OCI-LY3 (cell line): ENCODE measurements around the gene PLCB1.

ENCODE experiments used
- H2AFZ ChIP-seq: fragments of 200-600, 300-600 bp; shearing (Covaris generic); 2 replicates; pipeline ENCODE4 v1.6.0; 2014; ENCODE audit warnings: antibody characterized with exemption, low read depth, low read length
- H3K27ac ChIP-seq: fragments of 200-600, 300-600 bp; sonication (generic); 2 replicates; pipeline ENCODE4 v1.5.1; 2014; ENCODE audit warnings: mild to moderate bottlenecking, low read length, moderate library complexity, mixed read lengths
- H3K27me3 ChIP-seq: fragments of 200-600, 300-600 bp; sonication (generic); 2 replicates; pipeline ENCODE4 v1.6.1; 2014; ENCODE audit warnings: low read depth, low read length, mixed read lengths
- H3K36me3 ChIP-seq: fragments of 200-600, 300-600 bp; sonication (generic); replicated peaks from 2 replicates; pipeline ENCODE3; 2014; ENCODE audit warnings: low read depth, low read length, mixed read lengths
- H3K4me1 ChIP-seq: fragments of 300-600, 200-600 bp; sonication (generic); 2 replicates; pipeline ENCODE4 v1.6.1; 2014; ENCODE audit warnings: low read length, mixed read lengths
- H3K4me2 ChIP-seq: fragments of 200-600, 300-600 bp; sonication (generic); 2 replicates; pipeline ENCODE4 v1.6.1; 2014; ENCODE audit warnings: low read length, mixed read lengths
- H3K4me3 ChIP-seq: fragments of 300-600, 200-600 bp; sonication (generic); 2 replicates; pipeline ENCODE4 v1.5.1; 2014; ENCODE audit warnings: antibody characterized with exemption, mild to moderate bottlenecking, low read length, moderate library complexity
- H3K79me2 ChIP-seq: fragments of 300-600, 200-600 bp; shearing (Covaris generic); 2 replicates; pipeline ENCODE4 v1.6.1; 2014; ENCODE audit warnings: mild to moderate bottlenecking, low read length, mixed read lengths
- H3K9ac ChIP-seq: fragments of 300-600, 200-600 bp; shearing (Covaris generic); 2 replicates; pipeline ENCODE4 v1.6.0; 2014; ENCODE audit warnings: mild to moderate bottlenecking, low read length, moderate library complexity
- H3K9me3 ChIP-seq: fragments of 200-600, 300-600 bp; shearing (Covaris generic); 2 replicates; pipeline ENCODE4 v1.6.1; 2014; ENCODE audit warnings: low read length, mixed read lengths; ENCODE audit not compliant: insufficient read depth
- H4K20me1 ChIP-seq: fragments of 200-600, 300-600 bp; sonication (generic); 2 replicates; pipeline ENCODE4 v1.6.1; 2016; ENCODE audit warnings: low read length, mixed read lengths; ENCODE audit not compliant: insufficient read depth
- EZH2phosphoT487 ChIP-seq: fragments of 200-600 bp; shearing (Covaris generic); IDR thresholded peaks from 2 replicates; pipeline ENCODE4 v1.6.1; 2018; ENCODE audit warnings: antibody characterized with exemption, mixed run types, low read depth
- TF ChIP-seq, protein P1 (sequence below): fragments of 200-600, 300-600 bp; sonication (generic); IDR thresholded peaks from 2 replicates; pipeline ENCODE4 v1.5.1; 2014; ENCODE audit warnings: antibody characterized with exemption, low read length, low read depth

Gene PLCB1

DNA sequence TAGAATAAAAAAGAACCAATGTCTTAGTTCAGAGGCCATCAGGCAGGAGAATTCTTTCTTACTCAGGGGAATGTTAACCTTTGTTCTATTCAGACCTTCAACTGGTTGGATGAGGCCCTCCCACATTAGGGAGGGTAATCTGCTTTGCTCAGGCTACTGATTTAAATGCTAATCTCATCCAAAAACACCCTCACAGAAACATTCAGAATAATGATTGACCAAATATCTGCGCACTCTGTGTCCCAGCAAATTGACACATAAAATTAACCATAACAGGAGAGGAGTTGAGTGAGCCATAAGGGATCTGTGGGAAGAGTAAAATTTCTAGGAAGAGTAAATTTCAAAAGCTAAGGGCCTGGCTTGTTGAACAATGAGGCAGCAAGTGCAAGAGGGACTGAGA is 702.8 kb downstream of the PLCB1 start:
- no peaks in the 10 kb centered on the region for H3K27me3 ChIP-seq
- H3K79me2 ChIP-seq = no peaks in the 10 kb centered on the region
- no peak overlapping the region for H3K4me3 ChIP-seq
- H3K27ac ChIP-seq = no peak overlapping the region
- no peaks in the 10 kb centered on the region for H4K20me1 ChIP-seq
- no peak for TF ChIP-seq EZH2phosphoT487
- TF ChIP-seq, protein P1, sequence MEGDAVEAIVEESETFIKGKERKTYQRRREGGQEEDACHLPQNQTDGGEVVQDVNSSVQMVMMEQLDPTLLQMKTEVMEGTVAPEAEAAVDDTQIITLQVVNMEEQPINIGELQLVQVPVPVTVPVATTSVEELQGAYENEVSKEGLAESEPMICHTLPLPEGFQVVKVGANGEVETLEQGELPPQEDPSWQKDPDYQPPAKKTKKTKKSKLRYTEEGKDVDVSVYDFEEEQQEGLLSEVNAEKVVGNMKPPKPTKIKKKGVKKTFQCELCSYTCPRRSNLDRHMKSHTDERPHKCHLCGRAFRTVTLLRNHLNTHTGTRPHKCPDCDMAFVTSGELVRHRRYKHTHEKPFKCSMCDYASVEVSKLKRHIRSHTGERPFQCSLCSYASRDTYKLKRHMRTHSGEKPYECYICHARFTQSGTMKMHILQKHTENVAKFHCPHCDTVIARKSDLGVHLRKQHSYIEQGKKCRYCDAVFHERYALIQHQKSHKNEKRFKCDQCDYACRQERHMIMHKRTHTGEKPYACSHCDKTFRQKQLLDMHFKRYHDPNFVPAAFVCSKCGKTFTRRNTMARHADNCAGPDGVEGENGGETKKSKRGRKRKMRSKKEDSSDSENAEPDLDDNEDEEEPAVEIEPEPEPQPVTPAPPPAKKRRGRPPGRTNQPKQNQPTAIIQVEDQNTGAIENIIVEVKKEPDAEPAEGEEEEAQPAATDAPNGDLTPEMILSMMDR = no peak
- no peak overlapping the region for H3K9ac ChIP-seq
- H3K9me3 ChIP-seq = no peaks in the 10 kb centered on the region
- H3K4me2 ChIP-seq = no peak overlapping the region
- no peaks in the 10 kb centered on the region for H3K4me1 ChIP-seq
- H3K36me3 ChIP-seq = no peaks in the 10 kb centered on the region
- H2AFZ ChIP-seq = no peak overlapping the region

DNA sequence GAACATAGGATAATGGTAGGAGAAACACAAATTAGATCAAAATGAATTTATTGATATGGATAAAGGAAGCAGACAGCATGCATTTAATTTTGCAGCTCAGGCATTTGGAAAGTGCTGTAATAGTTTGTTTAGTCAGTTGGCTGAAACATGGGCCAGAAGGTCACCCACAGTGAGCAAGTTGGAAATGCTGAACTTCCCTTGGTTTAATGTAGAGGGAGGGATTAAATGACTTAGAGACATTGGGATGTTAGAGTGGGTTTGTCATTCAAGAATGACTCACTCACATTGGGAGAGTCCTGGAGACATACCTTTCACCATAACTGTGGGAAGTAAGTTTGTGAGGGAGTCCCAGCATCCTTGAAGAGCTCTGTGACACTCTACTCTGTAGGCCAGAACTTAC is 705.3 kb downstream of the PLCB1 start:
- 0 out of 2 replicates have a peak, but pooled peaks cover 2% of the 10 kb centered on the region for H3K27me3 ChIP-seq
- H4K20me1 ChIP-seq = no peaks in the 10 kb centered on the region
- no peak overlapping the region for H3K4me3 ChIP-seq
- no peaks in the 10 kb centered on the region for H3K9me3 ChIP-seq
- no peak overlapping the region for H3K27ac ChIP-seq
- no peak overlapping the region for H3K4me2 ChIP-seq
- H3K9ac ChIP-seq = no peak overlapping the region
- H2AFZ ChIP-seq = no peak overlapping the region
- no peaks in the 10 kb centered on the region for H3K4me1 ChIP-seq
- TF ChIP-seq, protein P1 = no peak
- TF ChIP-seq EZH2phosphoT487 = no peak
- no peaks in the 10 kb centered on the region for H3K79me2 ChIP-seq
- H3K36me3 ChIP-seq = no peaks in the 10 kb centered on the region

DNA sequence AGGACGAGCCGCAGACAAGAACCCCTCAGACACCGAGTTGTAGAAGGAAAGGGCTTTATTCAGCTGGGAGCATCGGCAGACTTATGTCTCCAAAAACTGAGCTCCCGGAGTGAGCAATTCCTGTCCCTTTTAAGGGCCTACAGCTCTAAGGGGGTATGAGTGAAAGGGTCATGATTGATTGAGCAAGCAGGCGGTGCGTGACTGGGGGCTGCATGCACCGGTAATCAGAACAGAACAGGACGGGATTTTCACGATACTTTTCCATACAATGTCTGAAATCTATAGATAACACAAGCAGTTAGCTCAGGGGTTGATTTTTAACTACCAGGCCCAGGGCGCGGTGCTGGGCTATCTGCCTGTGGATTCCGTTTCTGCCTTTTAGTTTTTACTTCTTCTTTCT is 710.5 kb downstream of the PLCB1 start:
- Histone ChIP-seq H4K20me1 (no peaks in the 10 kb centered on the region), H3K4me2 (no peak overlapping the region), H3K9ac (no peak overlapping the region), H3K4me3 (no peak overlapping the region), H3K9me3 (no peaks in the 10 kb centered on the region), H3K27me3 (0 out of 2 replicates have a peak, but pooled peaks cover 2% of the 10 kb centered on the region), H3K4me1 (no peaks in the 10 kb centered on the region), H3K79me2 (no peaks in the 10 kb centered on the region), H3K27ac (no peak overlapping the region), H3K36me3 (no peaks in the 10 kb centered on the region), H2AFZ (no peak overlapping the region)
- TF ChIP-seq EZH2phosphoT487 = no peak
- TF ChIP-seq, protein P1 = no peak

DNA sequence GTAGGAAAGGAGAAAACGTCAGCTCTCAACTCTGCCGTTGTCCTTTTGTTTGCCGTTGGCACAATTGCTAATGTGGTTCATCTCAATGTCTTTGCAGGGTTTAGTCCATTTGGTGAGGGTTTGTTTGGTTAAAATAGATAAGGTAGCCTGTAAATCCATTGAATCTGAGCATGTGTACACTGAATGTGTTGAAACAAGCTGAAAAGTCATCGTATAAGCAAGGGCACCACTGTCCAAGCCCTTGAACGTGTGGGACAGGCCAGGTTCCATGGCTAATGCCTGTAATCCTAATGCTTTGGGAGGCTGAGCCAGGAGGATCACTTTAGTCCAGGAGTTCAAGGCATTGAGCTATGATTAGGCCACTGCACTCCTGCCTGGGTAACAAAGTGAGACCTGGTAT is 712.1 kb downstream of the PLCB1 start:
- no peaks in the 10 kb centered on the region for H3K9me3 ChIP-seq
- no peak overlapping the region for H3K4me2 ChIP-seq
- H3K36me3 ChIP-seq = no peaks in the 10 kb centered on the region
- no peak overlapping the region for H3K27ac ChIP-seq
- H3K9ac ChIP-seq = no peak overlapping the region
- H3K4me3 ChIP-seq = no peak overlapping the region
- no peaks in the 10 kb centered on the region for H4K20me1 ChIP-seq
- H3K4me1 ChIP-seq = no peaks in the 10 kb centered on the region
- no peaks in the 10 kb centered on the region for H3K79me2 ChIP-seq
- H3K27me3 ChIP-seq = 0 out of 2 replicates have a peak, but pooled peaks cover 2% of the 10 kb centered on the region
- H2AFZ ChIP-seq = no peak overlapping the region
- TF ChIP-seq EZH2phosphoT487 = no peak
- TF ChIP-seq, protein P1 = no peak
